ENCODE results near the gene UBASH3A. TPM values are rescaled to one million over a fixed set of nuclear protein-coding genes. Genes with fewer than 3 reads are reported as not detected.

The UBASH3A gene
- total RNA-seq, 3 donors from 2014 or later (not counting 1 experiment from before 2014, with no cell fraction given): 0.66 to 5.0 (median 2.0) TPM

- H3K27me3 Mint-ChIP-seq (ENCODE audit: low read depth in 2 of 2): peaks cover 10 to 11% of the 10 kb centered on the region in 2 donors
- ATAC-seq (no peak), DNase-seq (no peak)
- Histone ChIP-seq H3K4me1 (ENCODE audit: control insufficient read depth, insufficient read depth, low read length) (no peaks in the 10 kb centered on the region), H3K9me3 (ENCODE audit: control insufficient read depth, insufficient read depth, low read length) (no peaks in the 10 kb centered on the region), H3K27ac (ENCODE audit: low read length) (no peak overlapping the region), H3K27me3 (ENCODE audit: control insufficient read depth, insufficient read depth, low read length) (no peaks in the 10 kb centered on the region), H3K4me3 (ENCODE audit: low read length) (no peak overlapping the region), H3K36me3 (ENCODE audit: control insufficient read depth, insufficient read depth, low read length) (no peaks in the 10 kb centered on the region)
- no peak overlapping the region for H3K27ac Mint-ChIP-seq
- WGBS (ENCODE audit: insufficient coverage): 91% methylated on average over 9 of the region's 10 CpGs
- H3K9me3 Mint-ChIP-seq: no peaks in the 10 kb centered on the region
- intact Hi-C loops (cut with micrococcal nuclease): no loop called here
- no peak overlapping the region for H3K4me3 Mint-ChIP-seq
- H3K4me1 Mint-ChIP-seq: no peaks in the 10 kb centered on the region
- no peaks in the 10 kb centered on the region for H3K36me3 Mint-ChIP-seq
- no peak for TF ChIP-seq CTCF (IDR thresholded peaks at IDR 0.05)
Measured at GRCh38 chr21:42480736-42481135, 77.0 kb downstream of the UBASH3A start.

DNA sequence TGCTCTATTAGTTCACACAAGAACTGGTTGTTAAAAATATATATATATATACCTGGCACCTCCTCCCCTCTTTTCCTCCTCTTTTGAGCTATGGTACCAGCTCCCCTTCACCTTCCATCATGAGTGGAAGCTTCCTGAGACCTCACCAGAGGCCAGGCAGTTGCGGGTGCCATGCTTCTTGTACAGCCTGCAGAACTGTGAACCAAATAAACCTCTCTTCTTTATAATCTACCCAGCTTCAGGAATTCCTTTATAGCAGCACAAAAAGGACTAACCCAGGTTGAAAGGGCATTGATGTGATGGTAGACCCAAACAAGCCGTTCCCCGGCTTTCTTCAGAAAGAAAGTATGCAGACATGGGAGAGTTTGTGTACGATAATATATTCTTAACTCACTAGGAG lies 77.5 kb downstream of the UBASH3A start:
- H3K9me3 ChIP-seq (ENCODE audit: control insufficient read depth, insufficient read depth, low read length): no peaks in the 10 kb centered on the region
- 90% methylated on average over 2 of the region's 4 CpGs for WGBS (ENCODE audit: insufficient coverage)
- H3K4me3 ChIP-seq (ENCODE audit: low read length): no peak overlapping the region
- H3K27ac ChIP-seq (ENCODE audit: low read length): no peak overlapping the region
- no peaks in the 10 kb centered on the region for H3K9me3 Mint-ChIP-seq
- DNase-seq: no peak
- TF ChIP-seq CTCF (IDR thresholded peaks at IDR 0.05): no peak
- no peaks in the 10 kb centered on the region for H3K36me3 ChIP-seq (ENCODE audit: control insufficient read depth, insufficient read depth, low read length)
- H3K4me1 Mint-ChIP-seq: no peaks in the 10 kb centered on the region
- no peak overlapping the region for H3K4me3 Mint-ChIP-seq
- H3K27me3 ChIP-seq (ENCODE audit: control insufficient read depth, insufficient read depth, low read length): no peaks in the 10 kb centered on the region
- no peak for ATAC-seq
- H3K27ac Mint-ChIP-seq: no peak overlapping the region
- peaks cover 10 to 11% of the 10 kb centered on the region in 2 donors for H3K27me3 Mint-ChIP-seq (ENCODE audit: low read depth in 2 of 2)
- intact Hi-C loops (cut with micrococcal nuclease): no loop called here
- H3K4me1 ChIP-seq (ENCODE audit: control insufficient read depth, insufficient read depth, low read length): no peaks in the 10 kb centered on the region
- H3K36me3 Mint-ChIP-seq: no peaks in the 10 kb centered on the region

GRCh38 chr21:42484966-42485365 lies 81.3 kb downstream of the UBASH3A start:
- Mint-ChIP-seq H3K4me1 (no peaks in the 10 kb centered on the region), H3K36me3 (no peaks in the 10 kb centered on the region), H3K27me3 (ENCODE audit: low read depth in 2 of 2) (peaks cover 22 to 25% of the 10 kb centered on the region in 2 donors), H3K4me3 (no peak overlapping the region), H3K9me3 (peaks cover 0 to 2% of the 10 kb centered on the region in 2 donors), H3K27ac (no peak overlapping the region)
- H3K4me3 ChIP-seq (ENCODE audit: low read length): no peak overlapping the region
- no peaks in the 10 kb centered on the region for H3K27me3 ChIP-seq (ENCODE audit: control insufficient read depth, insufficient read depth, low read length)
- intact Hi-C loops (cut with micrococcal nuclease): no loop called here
- ATAC-seq: no peak
- no peaks in the 10 kb centered on the region for H3K36me3 ChIP-seq (ENCODE audit: control insufficient read depth, insufficient read depth, low read length)
- no peak for DNase-seq
- WGBS (ENCODE audit: insufficient coverage): 83% methylated on average over 5 of the region's 7 CpGs
- no peaks in the 10 kb centered on the region for H3K9me3 ChIP-seq (ENCODE audit: control insufficient read depth, insufficient read depth, low read length)
- TF ChIP-seq CTCF (IDR thresholded peaks at IDR 0.05): no peak
- no peak overlapping the region for H3K27ac ChIP-seq (ENCODE audit: low read length)
- no peaks in the 10 kb centered on the region for H3K4me1 ChIP-seq (ENCODE audit: control insufficient read depth, insufficient read depth, low read length)

GRCh38 chr21:42486072-42486471 lies 82.4 kb downstream of the UBASH3A start:
- Mint-ChIP-seq H3K27me3 (ENCODE audit: low read depth in 2 of 2) (peaks cover 21 to 25% of the 10 kb centered on the region in 2 donors), H3K27ac (no peak overlapping the region), H3K9me3 (peaks cover 0 to 2% of the 10 kb centered on the region in 2 donors), H3K4me1 (no peaks in the 10 kb centered on the region), H3K4me3 (no peak overlapping the region), H3K36me3 (no peaks in the 10 kb centered on the region)
- no peak for TF ChIP-seq CTCF (IDR thresholded peaks at IDR 0.05)
- Histone ChIP-seq H3K4me1 (ENCODE audit: control insufficient read depth, insufficient read depth, low read length) (no peaks in the 10 kb centered on the region), H3K4me3 (ENCODE audit: low read length) (no peak overlapping the region), H3K36me3 (ENCODE audit: control insufficient read depth, insufficient read depth, low read length) (no peaks in the 10 kb centered on the region), H3K27ac (ENCODE audit: low read length) (no peak overlapping the region), H3K27me3 (ENCODE audit: control insufficient read depth, insufficient read depth, low read length) (no peaks in the 10 kb centered on the region), H3K9me3 (ENCODE audit: control insufficient read depth, insufficient read depth, low read length) (no peaks in the 10 kb centered on the region)
- no peak for DNase-seq
- WGBS (ENCODE audit: insufficient coverage): 93% methylated on average over 5 of the region's 6 CpGs
- intact Hi-C loops (cut with micrococcal nuclease): no loop called here
- no peak for ATAC-seq
